Subcutaneous abdominal adipose tissue (tissue), 5 donors: ENCODE measurements around the gene SHOC2.

Experiments used
- H3K27ac ChIP-seq: one replicate; pipeline ENCODE4 v1.7.0; 2013; ENCODE audit warnings: low read depth, mild to moderate bottlenecking, inconsistent platforms, low read length, moderate library complexity
- H3K27me3 ChIP-seq, 5 donors: one replicate each; pipeline ENCODE4 v1.7.0; 2013; ENCODE audit warnings: low read length in 5 of 5, inconsistent platforms in 1 of 5; ENCODE audit not compliant: control insufficient read depth in 5 of 5, insufficient read depth in 4 of 5
- H3K36me3 ChIP-seq, 5 donors: one replicate each; pipeline ENCODE4 v1.7.0; 2013; ENCODE audit warnings: low read length in 5 of 5; ENCODE audit not compliant: control insufficient read depth in 5 of 5, insufficient read depth in 5 of 5
- H3K4me1 ChIP-seq, 5 donors: one replicate each; pipeline ENCODE4 v1.7.0; 2013; ENCODE audit warnings: low read length in 5 of 5, mild to moderate bottlenecking in 3 of 5, moderate library complexity in 1 of 5; ENCODE audit not compliant: control insufficient read depth in 5 of 5, insufficient read depth in 5 of 5
- H3K4me3 ChIP-seq, 5 donors: one replicate each; pipeline ENCODE4 v1.7.0; 2013; ENCODE audit warnings: low read length in 5 of 5, low read depth in 1 of 5
- H3K9ac ChIP-seq, 5 donors: one replicate each; pipeline ENCODE4 v1.7.0; 2013; ENCODE audit warnings: low read length in 5 of 5, mild to moderate bottlenecking in 4 of 5, moderate library complexity in 3 of 5
- H3K9me3 ChIP-seq, 5 donors: one replicate each; pipeline ENCODE4 v1.7.0; 2013; ENCODE audit warnings: low read length in 5 of 5; ENCODE audit not compliant: control insufficient read depth in 5 of 5
- donor health status: healthy.
- donor health status: healthy.
- donor health status: healthy.
- donor health status: healthy.
- donor health status: healthy.

Gene SHOC2

DNA sequence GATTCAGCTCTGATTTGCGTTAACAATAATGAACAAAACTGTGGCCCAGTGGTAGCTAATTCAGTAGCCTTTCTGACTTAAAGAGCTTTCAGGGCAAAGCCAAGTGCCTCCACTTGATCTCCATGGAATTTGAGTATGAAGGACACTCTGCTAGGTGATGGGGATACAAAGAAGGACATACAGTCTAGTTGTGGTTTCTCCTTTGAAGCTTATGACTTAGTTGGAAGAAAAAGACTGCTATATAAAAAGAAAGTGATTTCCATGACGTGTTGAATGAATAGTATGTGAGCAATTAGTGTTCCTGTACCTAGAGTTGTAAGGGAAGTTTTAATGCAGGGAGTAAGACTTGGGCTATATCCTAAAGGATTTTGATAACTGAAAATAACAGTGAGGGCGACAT, 39.4 kb upstream of the SHOC2 start:
- no peaks in the 10 kb centered on the region for H3K27me3 ChIP-seq
- H3K9ac ChIP-seq, result no peak overlapping the region
- no peak overlapping the region for H3K27ac ChIP-seq
- peaks cover 16 to 32% (median 21%) of the 10 kb centered on the region in 5 donors for H3K36me3 ChIP-seq
- H3K9me3 ChIP-seq, result no peaks in the 10 kb centered on the region
- no peak overlapping the region for H3K4me3 ChIP-seq
- peaks cover 0 to 8% (median 2%) of the 10 kb centered on the region in 5 donors for H3K4me1 ChIP-seq

DNA sequence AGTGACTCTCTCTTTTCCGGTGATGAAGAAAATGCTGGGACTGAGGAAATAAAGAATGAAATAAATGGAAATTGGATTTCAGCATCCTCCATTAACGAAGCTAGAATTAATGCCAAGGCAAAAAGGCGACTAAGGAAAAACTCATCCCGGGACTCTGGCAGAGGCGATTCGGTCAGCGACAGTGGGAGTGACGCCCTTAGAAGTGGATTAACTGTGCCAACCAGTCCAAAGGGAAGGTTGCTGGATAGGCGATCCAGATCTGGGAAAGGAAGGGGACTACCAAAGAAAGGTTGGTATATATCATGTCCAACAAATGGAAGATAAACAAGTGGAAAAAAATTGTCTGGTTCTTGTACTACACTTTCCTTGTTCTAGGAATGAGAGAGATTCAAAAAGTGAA, 38.2 kb upstream of the SHOC2 start:
- Histone ChIP-seq H3K27me3 (no peaks in the 10 kb centered on the region), H3K4me3 (no peak overlapping the region), H3K9ac (no peak overlapping the region), H3K27ac (no peak overlapping the region), H3K9me3 (no peaks in the 10 kb centered on the region), H3K36me3 (peaks cover 20 to 38% (median 31%) of the 10 kb centered on the region in 5 donors), H3K4me1 (peaks cover 0 to 8% (median 0%) of the 10 kb centered on the region in 5 donors)

GRCh38 chr10:110881905-110882304, 37.5 kb upstream of the SHOC2 start:
- H3K9ac ChIP-seq, result peak overlapping the region in 1 of 5 donors; percentile 4
- H3K36me3 ChIP-seq, result peaks cover 21 to 42% (median 35%) of the 10 kb centered on the region in 5 donors
- peaks cover 0 to 8% (median 0%) of the 10 kb centered on the region in 5 donors for H3K4me1 ChIP-seq
- no peaks in the 10 kb centered on the region for H3K27me3 ChIP-seq
- no peak overlapping the region for H3K27ac ChIP-seq
- no peaks in the 10 kb centered on the region for H3K9me3 ChIP-seq
- H3K4me3 ChIP-seq, result no peak overlapping the region

DNA sequence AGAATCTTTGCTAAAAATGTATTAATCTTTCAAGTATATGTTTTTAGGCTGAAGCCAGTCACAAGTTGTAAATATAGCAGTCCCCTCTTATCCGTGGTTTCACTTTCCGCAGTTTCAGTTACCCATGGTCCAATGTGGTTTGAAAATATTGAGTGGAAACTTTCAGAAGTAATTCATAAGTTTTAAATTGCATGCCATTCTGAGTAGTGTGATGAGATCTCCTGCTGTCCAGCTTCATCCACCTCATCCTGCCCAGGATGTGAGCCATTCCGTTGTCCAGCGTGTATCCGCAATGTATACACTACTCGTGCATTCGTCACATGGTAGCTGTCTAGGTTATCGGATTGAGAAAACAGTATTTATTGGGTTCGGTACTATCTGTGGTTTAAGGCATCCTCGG, 35.5 kb upstream of the SHOC2 start:
- H3K36me3 ChIP-seq, result peaks cover 26 to 55% (median 35%) of the 10 kb centered on the region in 5 donors
- H3K27me3 ChIP-seq, result no peaks in the 10 kb centered on the region
- peaks cover 0 to 5% (median 0%) of the 10 kb centered on the region in 5 donors for H3K4me1 ChIP-seq
- no peaks in the 10 kb centered on the region for H3K9me3 ChIP-seq
- no peak overlapping the region for H3K9ac ChIP-seq
- H3K4me3 ChIP-seq, result no peak overlapping the region
- H3K27ac ChIP-seq, result peak overlapping the region; percentile 3

- Histone ChIP-seq H3K9me3 (no peaks in the 10 kb centered on the region), H3K36me3 (peaks cover 35 to 67% (median 47%) of the 10 kb centered on the region in 5 donors), H3K4me3 (no peak overlapping the region), H3K27ac (no peak overlapping the region), H3K9ac (peak overlapping the region in 1 of 5 donors; percentile 32), H3K27me3 (no peaks in the 10 kb centered on the region), H3K4me1 (peaks cover 0 to 3% (median 0%) of the 10 kb centered on the region in 5 donors)
These were observed 33.3 kb upstream of the SHOC2 start for GRCh38 chr10:110885932-110886674.

GRCh38 chr10:110887560-110887959, 31.8 kb upstream of the SHOC2 start:
- no peak overlapping the region for H3K27ac ChIP-seq
- H3K36me3 ChIP-seq, result peaks cover 30 to 57% (median 45%) of the 10 kb centered on the region in 5 donors
- H3K27me3 ChIP-seq, result no peaks in the 10 kb centered on the region
- H3K4me3 ChIP-seq, result no peak overlapping the region
- no peaks in the 10 kb centered on the region for H3K9me3 ChIP-seq
- no peaks in the 10 kb centered on the region for H3K4me1 ChIP-seq
- no peak overlapping the region for H3K9ac ChIP-seq

- no peak overlapping the region for H3K4me3 ChIP-seq
- peaks cover 35 to 49% (median 38%) of the 10 kb centered on the region in 5 donors for H3K36me3 ChIP-seq
- peaks cover 0 to 9% (median 7%) of the 10 kb centered on the region in 5 donors for H3K4me1 ChIP-seq
- no peaks in the 10 kb centered on the region for H3K27me3 ChIP-seq
- H3K27ac ChIP-seq, result no peak overlapping the region
- H3K9me3 ChIP-seq, result no peaks in the 10 kb centered on the region
- no peak overlapping the region for H3K9ac ChIP-seq
These were observed 26.7 kb upstream of the SHOC2 start for GRCh38 chr10:110892602-110893288.

DNA sequence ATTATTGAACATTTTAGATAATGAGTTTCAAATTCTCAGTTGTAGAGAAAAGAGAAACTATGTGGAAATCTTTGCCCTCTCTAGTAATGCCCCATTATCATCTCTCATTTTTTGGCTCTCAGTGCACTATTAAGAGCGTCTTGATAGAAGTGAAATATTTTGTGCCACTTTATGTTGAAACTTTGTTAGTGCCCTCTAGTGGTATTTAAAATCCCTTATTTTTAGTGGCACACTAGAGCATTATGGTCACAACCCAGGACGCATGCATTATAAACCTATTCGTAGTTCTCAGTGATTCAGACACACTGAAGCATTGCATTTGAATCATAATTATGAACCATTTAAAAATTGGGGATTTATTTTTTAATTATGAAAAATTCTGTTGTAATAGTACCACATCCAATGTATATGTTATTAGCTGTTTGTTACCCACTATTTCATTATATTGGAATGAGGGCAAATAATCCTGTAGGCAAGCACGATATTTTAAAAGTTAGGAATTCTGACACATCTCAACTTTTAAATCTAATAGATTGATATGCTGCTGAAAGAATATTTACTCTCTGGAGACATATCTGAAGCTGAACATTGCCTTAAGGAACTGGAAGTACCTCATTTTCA, 25.7 kb upstream of the SHOC2 start:
- no peaks in the 10 kb centered on the region for H3K9me3 ChIP-seq
- H3K27ac ChIP-seq, result no peak overlapping the region
- H3K4me1 ChIP-seq, result peaks cover 0 to 9% (median 7%) of the 10 kb centered on the region in 5 donors
- no peak overlapping the region for H3K9ac ChIP-seq
- no peak overlapping the region for H3K4me3 ChIP-seq
- no peaks in the 10 kb centered on the region for H3K27me3 ChIP-seq
- peaks cover 33 to 47% (median 38%) of the 10 kb centered on the region in 5 donors for H3K36me3 ChIP-seq

DNA sequence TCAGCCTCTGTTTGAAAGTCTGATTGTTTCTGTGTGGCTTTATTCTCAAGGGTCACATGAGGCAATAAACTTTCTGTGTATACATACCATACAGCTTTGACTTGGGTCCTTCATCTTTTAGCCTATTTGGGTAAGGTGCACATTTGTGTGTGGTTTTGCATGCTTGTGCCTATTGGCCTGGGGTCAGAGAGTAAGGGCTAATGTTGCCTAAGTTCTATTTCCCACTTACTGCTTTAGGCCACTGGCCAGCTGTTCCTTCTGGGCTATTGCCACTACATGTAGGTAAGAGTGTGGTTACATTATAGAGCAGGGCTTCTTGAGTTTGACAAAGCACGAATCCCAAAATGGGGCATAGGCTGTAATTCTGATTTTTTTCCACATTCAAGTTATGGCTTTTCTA, 22.2 kb upstream of the SHOC2 start:
- no peaks in the 10 kb centered on the region for H3K9me3 ChIP-seq
- H3K4me1 ChIP-seq, result peaks cover 0 to 9% (median 7%) of the 10 kb centered on the region in 5 donors
- no peak overlapping the region for H3K4me3 ChIP-seq
- no peaks in the 10 kb centered on the region for H3K27me3 ChIP-seq
- no peak overlapping the region for H3K27ac ChIP-seq
- peaks cover 32 to 54% (median 48%) of the 10 kb centered on the region in 5 donors for H3K36me3 ChIP-seq
- peak overlapping the region in 1 of 5 donors; percentile 12 for H3K9ac ChIP-seq

- H3K4me3 ChIP-seq, result no peak overlapping the region
- H3K36me3 ChIP-seq, result peaks cover 29 to 55% (median 47%) of the 10 kb centered on the region in 5 donors
- no peak overlapping the region for H3K27ac ChIP-seq
- H3K27me3 ChIP-seq, result no peaks in the 10 kb centered on the region
- H3K9ac ChIP-seq, result no peak overlapping the region
- no peaks in the 10 kb centered on the region for H3K9me3 ChIP-seq
- H3K4me1 ChIP-seq, result peaks cover 0 to 9% (median 7%) of the 10 kb centered on the region in 5 donors
These were observed 21.0 kb upstream of the SHOC2 start for GRCh38 chr10:110898391-110898790.
